NCI-H82 treated with DMSO at 0.1 percent for 48 hours (cell line): ENCODE measurements around the gene TOMM6.
"Not testable (repeated sequence)": the region's sequence is repeated elsewhere in the genome, so short reads cannot be mapped to it uniquely, and the experiment has no call there.

Experiments used
- DNase-seq: peaks from one replicate; lab custom pipeline; 2025; ENCODE audit not compliant: unreplicated experiment; lab: John Stamatoyannopoulos, UW

The TOMM6 gene

DNA sequence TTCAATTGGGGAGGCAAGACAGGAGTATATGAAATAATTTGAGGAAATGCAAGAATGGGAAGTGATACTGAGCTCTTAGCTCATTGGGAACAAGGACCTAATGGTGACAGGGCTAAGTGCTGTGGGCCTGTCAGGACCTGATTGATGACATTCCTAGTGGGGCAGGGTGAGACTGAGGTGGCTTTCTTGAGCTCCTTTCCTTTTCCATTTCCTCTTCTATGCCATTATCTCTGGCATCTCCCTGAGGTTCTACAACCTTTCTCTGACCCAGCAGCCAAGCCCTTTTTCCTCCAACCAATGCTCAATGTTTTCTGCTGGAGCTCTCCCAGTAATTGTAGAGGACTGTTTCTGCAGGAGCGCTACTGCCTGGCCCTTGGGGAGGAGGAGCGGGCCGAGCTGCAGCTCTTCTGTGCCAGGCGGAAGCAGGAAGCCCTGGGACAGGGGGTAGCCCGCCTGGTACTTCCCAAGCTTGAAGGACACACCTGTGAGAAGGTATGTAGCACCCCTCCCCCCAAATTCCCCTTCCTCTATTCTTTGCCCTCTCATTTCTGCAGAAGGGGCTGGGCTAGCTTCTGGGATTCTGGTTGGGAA is 2.8 kb upstream of the TOMM6 start:
- DNase-seq = no peak

DNA sequence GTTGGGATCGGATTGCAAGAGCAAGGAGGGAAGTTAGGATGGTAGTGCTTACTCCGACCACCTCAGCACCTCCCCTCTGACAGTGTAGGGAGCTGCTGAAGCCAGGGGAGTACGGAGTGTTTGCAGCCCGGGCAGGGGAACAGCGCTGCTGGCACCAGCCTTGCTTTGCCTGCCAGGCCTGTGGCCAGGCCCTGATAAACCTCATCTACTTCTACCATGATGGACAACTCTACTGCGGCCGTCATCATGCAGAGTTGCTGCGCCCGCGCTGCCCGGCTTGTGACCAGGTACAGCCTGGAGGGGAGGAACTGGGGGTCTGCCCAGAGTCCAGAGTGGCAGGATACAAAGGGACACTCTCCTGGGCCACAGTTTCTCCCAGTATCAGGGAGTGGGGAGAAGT is 2.2 kb upstream of the TOMM6 start:
- DNase-seq = no peak

- DNase-seq = no peak
Measured at GRCh38 chr6:41785689-41786450, 1.6 kb upstream of the TOMM6 start.

GRCh38 chr6:41786451-41787218 is 859 bp upstream of the TOMM6 start:
- peak; percentile 51 for DNase-seq

DNA sequence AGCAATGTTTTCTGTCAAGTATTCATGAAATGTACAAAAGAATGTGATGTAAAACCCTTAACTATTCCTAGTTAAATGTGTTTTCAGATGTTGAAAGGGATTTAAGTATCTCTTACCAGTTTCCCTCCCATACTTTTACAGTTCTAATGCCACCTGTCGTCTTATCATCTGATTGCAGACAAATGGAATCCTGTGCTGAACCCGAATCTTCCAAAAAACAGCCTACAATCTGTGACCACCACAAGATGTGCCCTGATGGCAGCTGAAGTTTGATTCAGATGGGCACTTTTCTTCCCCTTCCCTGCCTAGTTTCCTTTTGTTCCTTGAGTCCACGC is 1.9 kb downstream of the TOMM6 start:
- no peak for DNase-seq

- no peak for DNase-seq
Measured at GRCh38 chr6:41790045-41790444, 2.6 kb downstream of the TOMM6 start.

- no peak for DNase-seq
Measured at GRCh38 chr6:41791305-41791704, 3.8 kb downstream of the TOMM6 start.

GRCh38 chr6:41791984-41792383 is 4.5 kb downstream of the TOMM6 start:
- DNase-seq = no peak

DNA sequence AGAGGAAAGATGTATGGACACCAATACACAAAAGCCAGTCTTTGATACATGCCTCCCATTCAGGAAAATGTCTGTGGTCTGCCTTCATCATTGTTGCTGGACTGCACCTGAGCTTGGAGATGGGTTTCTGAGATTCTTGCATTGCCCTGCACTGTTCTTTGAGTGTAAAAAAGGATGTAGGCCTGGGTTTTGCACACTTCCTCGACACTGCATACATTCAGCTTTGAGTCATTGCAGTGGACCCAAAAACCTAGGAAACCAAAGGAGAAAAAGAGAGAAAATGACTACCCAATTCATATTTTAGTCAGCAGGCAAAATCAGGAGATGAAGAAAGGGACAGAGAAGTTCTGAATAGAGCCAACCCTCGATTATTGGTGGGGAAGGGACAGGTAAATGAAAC is 9.0 kb downstream of the TOMM6 start:
- DNase-seq = no peak

- DNase-seq = no peak
Measured at GRCh38 chr6:41798901-41799558, 11.5 kb downstream of the TOMM6 start.

DNA sequence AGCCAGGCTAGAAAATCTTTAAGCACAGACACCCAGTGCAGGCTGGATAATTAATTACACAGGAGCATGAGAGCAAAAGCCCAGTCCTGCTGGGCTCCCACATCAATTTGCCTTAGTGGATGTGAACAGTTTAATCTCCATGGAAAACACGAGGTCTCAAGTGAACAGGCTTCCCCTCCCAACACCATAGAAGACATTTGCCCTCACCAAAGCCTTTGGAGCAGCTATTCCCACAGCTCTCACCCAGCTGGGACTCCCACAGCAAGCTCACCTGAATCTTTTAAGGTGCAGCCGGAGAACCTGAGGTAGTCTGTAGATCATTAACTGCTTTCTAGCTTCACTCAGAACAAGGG is 12.0 kb downstream of the TOMM6 start:
- DNase-seq = no peak

DNA sequence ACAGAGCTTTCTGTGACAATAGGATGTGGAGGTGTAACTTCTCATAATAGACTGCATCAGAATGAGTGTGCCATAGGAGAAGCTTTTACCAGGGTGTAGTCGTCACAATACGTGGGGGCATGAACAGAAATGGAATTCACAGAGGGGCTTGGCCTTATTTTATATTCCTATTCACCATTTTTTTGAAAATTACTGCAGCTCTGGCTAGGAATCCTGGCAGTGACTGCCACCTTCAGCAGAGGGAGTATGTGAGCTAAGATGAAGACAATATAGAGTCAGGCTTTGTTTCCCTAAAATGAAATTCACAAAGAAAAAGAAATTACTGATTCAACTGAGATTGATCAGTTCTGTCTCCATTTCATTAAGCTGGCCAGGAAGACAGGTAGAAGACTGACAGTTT is 13.9 kb downstream of the TOMM6 start:
- DNase-seq = no peak

DNA sequence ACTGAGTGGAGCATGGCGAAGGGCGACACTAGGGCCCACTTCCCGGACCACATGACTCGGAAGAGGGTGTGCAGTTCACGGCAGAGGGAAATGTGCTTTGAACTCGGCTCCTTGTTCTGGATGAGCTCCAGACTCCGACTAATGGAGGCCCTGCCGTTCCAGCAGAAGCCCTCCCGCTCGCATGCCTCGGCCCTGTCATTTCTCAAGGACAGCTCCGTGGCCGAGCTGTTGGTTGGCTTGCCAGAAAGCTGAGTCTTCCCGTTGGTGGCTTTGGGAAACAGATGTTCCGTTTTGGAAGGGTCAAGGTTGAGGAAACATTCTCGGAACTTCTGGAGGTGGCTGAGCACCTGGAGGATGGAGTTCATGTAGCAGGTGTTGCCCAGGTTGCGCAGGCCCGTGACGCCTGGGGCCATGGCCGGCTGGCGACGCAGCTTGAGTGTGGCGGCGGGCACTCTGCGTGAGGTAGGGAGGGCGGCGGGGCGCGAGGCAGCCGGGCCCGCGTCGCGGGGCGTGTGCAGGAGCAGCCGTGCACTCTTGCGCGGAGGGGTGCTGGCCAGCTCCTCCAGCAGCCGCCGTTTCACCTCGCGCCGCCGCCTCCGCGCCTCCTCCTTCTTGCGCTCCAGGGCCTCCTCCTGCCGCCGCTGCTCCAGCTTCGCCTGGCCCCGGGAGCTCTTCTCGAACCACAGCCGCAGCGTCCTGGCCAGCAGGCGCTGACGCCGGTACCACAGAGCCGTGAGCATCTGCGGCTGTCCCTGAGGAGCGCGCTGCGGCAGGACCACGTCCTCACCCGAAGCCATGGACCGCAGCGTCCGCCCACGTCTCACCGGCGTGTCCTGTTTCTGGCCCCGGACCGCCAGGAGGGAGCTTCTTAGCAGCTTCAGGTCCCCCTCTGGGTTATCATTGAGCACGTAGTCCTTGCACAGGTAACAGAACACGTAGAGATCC is 18.6 kb downstream of the TOMM6 start:
- no peak for DNase-seq

GRCh38 chr6:41811095-41811494 is 23.6 kb downstream of the TOMM6 start:
- DNase-seq = no peak

GRCh38 chr6:41811946-41812345 is 24.5 kb downstream of the TOMM6 start:
- DNase-seq = not testable (repeated sequence)

DNA sequence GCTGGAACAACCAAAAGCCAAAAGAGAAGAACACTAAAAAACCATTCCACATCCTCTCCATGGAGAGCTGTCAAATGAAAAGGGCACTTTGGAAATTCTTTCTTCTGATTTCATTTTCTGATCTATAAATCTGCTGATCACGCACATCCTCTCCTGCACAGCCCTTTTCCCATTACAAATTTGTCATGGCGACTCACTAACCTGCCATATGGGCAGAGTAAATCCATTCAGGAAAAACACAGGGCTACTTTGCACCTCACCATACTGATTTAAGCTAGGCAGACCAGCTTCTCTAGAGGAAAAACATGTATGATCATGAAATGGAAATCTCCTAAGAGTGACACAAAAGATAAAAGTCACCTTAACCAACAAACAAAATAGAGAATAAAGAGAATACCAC is 26.0 kb downstream of the TOMM6 start:
- peak; percentile 30 for DNase-seq

GRCh38 chr6:41813956-41814355 is 26.5 kb downstream of the TOMM6 start:
- DNase-seq = no peak

DNA sequence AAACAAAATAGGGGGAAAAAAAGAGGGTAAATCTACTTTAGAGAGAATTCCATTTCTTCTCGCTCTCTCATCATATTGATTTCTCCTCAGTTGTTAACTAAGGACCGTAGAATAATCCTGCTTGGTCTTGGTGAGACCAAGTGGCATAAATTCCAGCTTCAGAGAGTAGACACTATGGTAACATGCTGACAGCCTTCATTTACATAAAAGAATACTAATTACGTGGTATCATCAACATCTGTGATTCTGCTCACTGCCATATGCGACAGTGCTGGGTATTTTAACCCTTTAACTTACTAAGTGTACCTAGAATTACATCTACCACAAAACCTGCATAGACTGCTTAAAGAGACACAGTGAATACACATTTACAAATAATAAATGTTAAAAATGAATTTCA is 27.1 kb downstream of the TOMM6 start:
- DNase-seq = no peak

DNA sequence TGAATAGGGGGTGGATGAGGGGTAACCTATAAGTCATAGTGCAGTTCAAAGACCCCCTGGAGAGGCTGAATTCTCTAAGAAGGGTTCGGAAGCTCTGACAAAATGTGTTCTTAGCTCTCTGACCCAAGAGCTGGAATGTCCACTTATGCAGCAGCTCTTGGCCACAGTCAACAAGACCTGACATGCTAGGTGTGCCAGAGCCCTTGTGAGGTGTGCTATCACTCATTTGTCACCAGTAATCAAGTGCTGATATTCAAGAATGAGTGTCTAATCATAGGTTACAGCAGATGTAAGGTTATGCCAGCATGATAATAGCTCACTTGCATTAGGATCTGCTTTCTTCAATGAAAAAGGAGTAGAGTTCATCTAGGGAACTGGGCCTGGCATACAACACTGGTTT is 28.1 kb downstream of the TOMM6 start:
- DNase-seq = no peak

DNA sequence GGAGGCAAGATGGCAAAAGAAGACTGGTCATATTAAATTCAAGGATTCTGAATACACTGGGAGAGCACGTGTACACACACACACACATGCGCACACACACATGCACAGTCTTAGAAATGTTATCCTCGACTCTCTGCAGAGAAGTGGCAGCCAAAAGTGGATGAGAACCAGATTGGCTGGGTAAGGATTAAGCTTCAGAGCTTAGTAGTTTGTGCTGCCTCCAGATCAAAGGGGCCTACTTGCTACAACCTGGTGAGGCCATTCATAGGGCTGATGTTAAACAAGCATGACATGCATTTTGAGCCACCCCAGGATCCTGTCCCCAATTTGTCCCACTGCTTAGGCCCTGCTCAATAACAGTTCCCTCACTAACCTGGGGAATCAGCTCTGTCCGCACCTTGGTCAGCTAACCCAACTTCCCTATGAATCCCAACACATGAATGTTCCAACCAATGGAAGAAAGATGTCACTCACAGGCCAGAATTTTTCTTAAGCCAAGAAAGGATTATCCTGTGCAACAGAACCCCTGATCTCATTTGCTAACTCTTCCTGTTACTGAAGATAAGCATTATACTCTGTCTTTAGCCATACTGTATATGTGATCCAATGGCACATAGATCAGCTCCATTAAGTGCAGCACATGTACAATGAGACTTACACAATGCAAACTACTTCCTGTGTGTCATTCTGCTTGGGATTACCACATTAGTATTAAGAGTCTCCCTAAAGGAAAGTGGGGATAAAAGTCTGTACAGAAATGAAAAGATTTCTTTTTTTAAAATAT is 31.0 kb downstream of the TOMM6 start:
- peak; percentile 98 for DNase-seq
